ENCODE measurements around the gene TMEM168. TPM values are rescaled to one million over a fixed set of nuclear protein-coding genes. Genes with fewer than 3 reads are reported as not detected.
"Not testable (repeated sequence)": the region's sequence is repeated elsewhere in the genome, so short reads cannot be mapped to it uniquely, and the experiment has no call there.

TMEM168 gene, protein sequence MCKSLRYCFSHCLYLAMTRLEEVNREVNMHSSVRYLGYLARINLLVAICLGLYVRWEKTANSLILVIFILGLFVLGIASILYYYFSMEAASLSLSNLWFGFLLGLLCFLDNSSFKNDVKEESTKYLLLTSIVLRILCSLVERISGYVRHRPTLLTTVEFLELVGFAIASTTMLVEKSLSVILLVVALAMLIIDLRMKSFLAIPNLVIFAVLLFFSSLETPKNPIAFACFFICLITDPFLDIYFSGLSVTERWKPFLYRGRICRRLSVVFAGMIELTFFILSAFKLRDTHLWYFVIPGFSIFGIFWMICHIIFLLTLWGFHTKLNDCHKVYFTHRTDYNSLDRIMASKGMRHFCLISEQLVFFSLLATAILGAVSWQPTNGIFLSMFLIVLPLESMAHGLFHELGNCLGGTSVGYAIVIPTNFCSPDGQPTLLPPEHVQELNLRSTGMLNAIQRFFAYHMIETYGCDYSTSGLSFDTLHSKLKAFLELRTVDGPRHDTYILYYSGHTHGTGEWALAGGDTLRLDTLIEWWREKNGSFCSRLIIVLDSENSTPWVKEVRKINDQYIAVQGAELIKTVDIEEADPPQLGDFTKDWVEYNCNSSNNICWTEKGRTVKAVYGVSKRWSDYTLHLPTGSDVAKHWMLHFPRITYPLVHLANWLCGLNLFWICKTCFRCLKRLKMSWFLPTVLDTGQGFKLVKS
- total RNA-seq, result 10 to 100 TPM; 18.6 to 20.4 TPM

DNA sequence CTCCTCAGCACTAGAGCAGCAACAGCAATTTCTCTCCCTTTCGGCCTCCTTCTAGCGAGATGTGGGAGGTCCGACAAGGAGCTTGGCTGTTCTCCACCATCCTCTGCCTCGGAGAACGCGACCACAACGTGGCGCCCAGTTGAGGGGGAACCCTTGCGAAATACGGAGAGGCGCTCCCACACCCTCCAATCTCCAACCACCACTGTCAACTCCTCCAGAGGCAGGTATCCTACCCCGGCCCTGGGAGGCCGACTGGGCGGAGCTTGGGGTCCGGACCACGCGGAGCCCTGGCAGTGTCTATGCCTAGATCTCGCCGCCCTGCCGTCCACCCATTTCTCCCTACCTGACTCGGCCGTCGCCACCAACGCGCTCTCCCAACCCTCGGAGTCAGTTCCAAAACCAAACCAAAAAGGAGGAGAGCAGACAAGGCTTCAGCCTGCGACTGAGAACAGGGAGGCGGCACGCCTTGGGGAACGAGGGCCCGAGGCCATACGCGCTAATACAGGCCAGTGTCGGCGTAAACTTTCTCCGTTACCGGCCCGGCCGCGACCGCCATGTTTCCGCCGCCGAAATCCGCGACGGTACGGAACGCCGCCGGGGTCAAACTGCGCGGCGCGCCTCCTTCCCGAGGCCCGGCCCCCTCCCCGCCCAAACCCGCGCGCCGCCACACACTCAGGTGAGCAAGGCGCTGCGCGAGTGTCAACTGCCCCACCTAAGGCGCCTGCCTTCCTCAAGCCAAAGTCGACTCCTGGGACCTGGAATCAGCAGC lies at the start of gene TMEM168:
Gene TMEM168, minus strand, starts transcription at position 577 of the 769 bp plus-strand sequence. CDS start 5,568 bp downstream, outside the sequence.
- peak within 1 kb of the TSS; percentile 85 for H3K27ac Mint-ChIP-seq
- H3K36me3 Mint-ChIP-seq (ENCODE audit: low read depth), result peaks cover 10% of the 10 kb centered on the region
- intact Hi-C loops (cut with micrococcal nuclease), result loop anchor here (1.0 to 10.0 kb wide), 6 partner anchors 8 to 915 kb away; partner anchors contain the start of genes DOCK4, IFRD1 and ZNF277
- H3K27me3 Mint-ChIP-seq (ENCODE audit: low read depth), result no peaks in the 10 kb centered on the region
- H3K9me3 Mint-ChIP-seq, result no peaks in the 10 kb centered on the region
- peak within 1 kb of the TSS; percentile 93 for H3K4me3 Mint-ChIP-seq
- DNase-seq, result peak; percentile 90
- CTCF ChIA-PET, result interaction anchor here (0.7 kb wide), 1 partner anchor 76 kb away, joined by 4 read pairs; no protein-coding TSS in a partner anchor
- H3K4me1 Mint-ChIP-seq (ENCODE audit: low read depth), result peaks cover 43% of the 10 kb centered on the region

DNA sequence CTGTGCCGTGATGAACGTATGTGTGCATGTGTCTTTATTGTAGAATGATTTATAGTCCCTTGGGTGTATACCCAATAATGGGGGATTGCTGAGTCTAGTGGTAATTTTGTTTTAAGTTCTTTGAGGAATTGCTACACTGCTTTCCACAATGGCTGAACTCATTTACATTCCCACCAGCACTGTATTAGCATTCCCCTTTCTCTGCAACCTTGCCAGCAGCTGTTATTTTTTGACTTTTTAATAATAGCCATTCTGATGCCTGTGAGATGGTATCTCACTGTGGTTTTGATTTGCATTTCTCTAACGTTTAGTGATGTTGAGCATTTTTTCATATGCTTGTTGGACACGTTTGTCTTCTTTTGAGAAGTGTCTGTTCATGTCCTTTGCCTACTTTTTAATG lies 45.7 kb upstream of the TMEM168 start:
- CTCF ChIA-PET; H3K27me3 Mint-ChIP-seq (ENCODE audit: low read depth); H3K4me3 Mint-ChIP-seq; DNase-seq; H3K4me1 Mint-ChIP-seq (ENCODE audit: low read depth); H3K27ac Mint-ChIP-seq; H3K9me3 Mint-ChIP-seq; intact Hi-C loops (cut with micrococcal nuclease): not testable (repeated sequence)
- peaks cover 54% of the 10 kb centered on the region for H3K36me3 Mint-ChIP-seq (ENCODE audit: low read depth)

DNA sequence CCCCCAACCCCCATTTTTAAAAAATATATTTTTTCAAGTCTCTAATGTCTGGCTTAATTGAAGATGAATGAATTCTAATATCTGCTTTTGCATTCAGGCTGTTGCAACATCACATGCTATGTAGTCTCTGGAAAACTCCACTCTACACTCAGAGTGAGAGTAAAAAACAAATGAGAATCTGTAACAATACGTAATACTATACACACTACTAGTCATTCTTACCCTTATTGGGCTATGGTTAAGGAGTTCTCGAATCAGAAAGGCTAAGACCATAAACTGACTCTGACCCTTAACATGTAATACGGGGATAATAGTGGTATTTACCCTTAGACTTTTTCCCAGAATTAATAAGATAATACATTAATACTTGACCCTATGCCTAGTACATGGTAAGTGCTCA lies 42.9 kb upstream of the TMEM168 start:
- Mint-ChIP-seq H3K36me3 (ENCODE audit: low read depth) (peaks cover 68% of the 10 kb centered on the region), H3K9me3 (peaks cover 20% of the 10 kb centered on the region), H3K27me3 (ENCODE audit: low read depth) (no peaks in the 10 kb centered on the region), H3K4me3 (no peak overlapping the region), H3K4me1 (ENCODE audit: low read depth) (peaks cover 4% of the 10 kb centered on the region), H3K27ac (no peak overlapping the region)
- CTCF ChIA-PET, result no interaction called here
- DNase-seq, result no peak
- intact Hi-C loops (cut with micrococcal nuclease), result no loop called here

DNA sequence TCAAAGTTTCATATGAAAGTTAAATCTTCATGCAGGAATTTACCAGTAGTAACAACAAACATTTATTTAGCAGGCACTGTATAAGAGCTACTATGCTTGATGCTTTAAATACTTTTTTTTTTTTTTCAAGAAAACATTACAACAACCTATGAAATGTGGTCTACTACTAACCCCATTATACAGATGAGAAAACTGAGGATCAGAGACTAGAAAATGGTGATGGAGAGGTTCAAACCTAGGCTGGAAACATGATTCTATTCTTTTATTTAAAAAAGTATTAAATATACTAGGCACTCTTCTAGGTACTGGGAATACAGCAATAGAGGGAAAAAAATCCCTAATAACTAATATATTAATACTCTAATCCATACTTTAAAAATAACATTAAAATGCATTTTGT lies 40.6 kb upstream of the TMEM168 start:
- CTCF ChIA-PET, result no interaction called here
- no peak for DNase-seq
- Mint-ChIP-seq H3K4me1 (ENCODE audit: low read depth) (peaks cover 4% of the 10 kb centered on the region), H3K27ac (no peak overlapping the region), H3K9me3 (peaks cover 19% of the 10 kb centered on the region), H3K36me3 (ENCODE audit: low read depth) (peaks cover 57% of the 10 kb centered on the region), H3K4me3 (no peak overlapping the region), H3K27me3 (ENCODE audit: low read depth) (no peaks in the 10 kb centered on the region)
- intact Hi-C loops (cut with micrococcal nuclease), result no loop called here

DNA sequence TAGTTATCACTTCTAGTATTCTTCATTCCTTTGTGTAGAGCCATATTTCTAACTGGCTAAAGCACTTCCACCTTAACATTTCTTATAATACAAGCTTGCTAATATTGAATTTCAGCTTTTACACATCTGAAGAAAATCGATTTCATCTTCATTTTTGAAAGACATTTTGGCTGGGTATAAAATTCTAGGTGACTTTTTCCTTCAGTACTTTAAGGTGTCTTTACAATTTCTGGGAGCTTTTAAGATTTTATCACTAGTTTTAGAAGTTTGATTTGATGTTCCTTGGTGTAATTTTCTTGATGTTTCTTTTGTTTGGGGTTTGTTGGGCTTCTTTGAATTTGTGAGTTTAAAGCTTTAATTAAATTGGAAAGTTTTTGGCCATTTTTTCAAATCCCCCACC lies 38.5 kb upstream of the TMEM168 start:
- peaks cover 4% of the 10 kb centered on the region for H3K4me1 Mint-ChIP-seq (ENCODE audit: low read depth)

DNA sequence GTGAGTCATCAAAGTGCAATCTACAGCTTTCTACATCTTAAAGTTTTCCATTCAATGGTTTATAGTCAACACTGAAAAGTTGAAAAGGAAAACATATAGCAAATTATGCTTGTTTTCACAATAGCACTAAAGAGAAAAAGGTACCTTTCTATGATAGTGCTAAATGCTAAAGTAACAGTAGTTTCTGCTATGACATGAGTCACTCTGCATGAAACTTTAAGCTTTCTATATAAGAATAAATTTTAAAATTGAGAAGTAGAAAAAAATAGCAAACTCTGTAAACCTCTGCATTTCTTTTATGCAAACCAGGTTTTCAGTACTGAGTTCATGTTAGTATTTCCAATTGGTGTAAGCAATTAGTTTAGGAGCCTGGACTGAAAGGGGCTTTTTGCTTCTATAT lies 31.2 kb upstream of the TMEM168 start:
- intact Hi-C loops (cut with micrococcal nuclease), result no loop called here
- Mint-ChIP-seq H3K4me3 (no peak overlapping the region), H3K36me3 (ENCODE audit: low read depth) (peaks cover 29% of the 10 kb centered on the region), H3K27me3 (ENCODE audit: low read depth) (no peaks in the 10 kb centered on the region), H3K4me1 (ENCODE audit: low read depth) (no peaks in the 10 kb centered on the region), H3K9me3 (peaks cover 7% of the 10 kb centered on the region), H3K27ac (no peak overlapping the region)
- CTCF ChIA-PET, result no interaction called here
- DNase-seq, result no peak

More for the DNA sequence above, 38.5 kb upstream of the TMEM168 start:
- no peak for DNase-seq
- peaks cover 16% of the 10 kb centered on the region for H3K9me3 Mint-ChIP-seq
- intact Hi-C loops (cut with micrococcal nuclease), result no loop called here
- peaks cover 56% of the 10 kb centered on the region for H3K36me3 Mint-ChIP-seq (ENCODE audit: low read depth)
- H3K27ac Mint-ChIP-seq, result no peak overlapping the region
- no peaks in the 10 kb centered on the region for H3K27me3 Mint-ChIP-seq (ENCODE audit: low read depth)
- CTCF ChIA-PET, result no interaction called here
- no peak overlapping the region for H3K4me3 Mint-ChIP-seq

DNA sequence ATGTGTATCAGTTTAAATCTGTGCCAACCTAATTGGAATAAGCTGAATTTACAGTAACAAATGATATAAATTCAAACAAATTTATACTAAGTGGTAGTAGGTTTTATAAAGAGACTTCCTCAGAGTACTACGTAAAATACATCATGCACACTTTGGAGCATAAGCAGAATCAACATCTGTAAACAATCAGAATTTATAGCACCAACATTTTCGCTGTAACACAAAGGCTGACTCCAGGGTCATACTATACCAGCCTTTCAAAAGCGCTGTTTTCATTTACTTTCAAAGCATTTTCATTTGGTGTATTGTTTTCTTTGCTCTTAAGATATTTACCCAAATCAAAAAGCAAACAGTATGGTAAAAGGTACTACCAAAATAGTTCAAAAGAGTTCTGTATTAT lies 29.3 kb upstream of the TMEM168 start:
- Mint-ChIP-seq H3K9me3 (peaks cover 19% of the 10 kb centered on the region), H3K27me3 (ENCODE audit: low read depth) (no peaks in the 10 kb centered on the region), H3K4me1 (ENCODE audit: low read depth) (no peaks in the 10 kb centered on the region), H3K36me3 (ENCODE audit: low read depth) (peaks cover 23% of the 10 kb centered on the region), H3K27ac (no peak overlapping the region), H3K4me3 (no peak overlapping the region)
- intact Hi-C loops (cut with micrococcal nuclease), result no loop called here
- no peak for DNase-seq
- CTCF ChIA-PET, result no interaction called here

DNA sequence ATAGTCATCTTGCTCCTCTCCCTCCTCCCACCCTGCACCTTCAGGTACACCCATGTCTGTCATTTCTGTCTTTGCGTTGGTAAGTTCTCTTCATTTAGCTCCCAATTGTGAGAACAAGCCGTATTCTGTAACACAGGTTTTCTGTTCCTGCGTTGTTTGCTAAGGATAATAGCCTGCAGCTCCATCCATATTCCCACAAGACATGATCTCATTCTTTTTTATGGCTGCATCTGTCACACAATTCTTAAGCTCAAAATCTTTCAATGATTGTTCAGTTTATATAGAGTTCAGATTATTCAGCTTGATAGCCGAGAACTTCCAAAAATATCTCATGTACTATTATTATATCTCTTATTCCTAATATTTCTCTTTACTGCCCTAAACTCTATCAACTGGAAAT lies 16.0 kb upstream of the TMEM168 start:
- no peak overlapping the region for H3K27ac Mint-ChIP-seq
- no peaks in the 10 kb centered on the region for H3K4me1 Mint-ChIP-seq (ENCODE audit: low read depth)
- H3K36me3 Mint-ChIP-seq (ENCODE audit: low read depth), result no peaks in the 10 kb centered on the region
- CTCF ChIA-PET, result no interaction called here
- no peak overlapping the region for H3K4me3 Mint-ChIP-seq
- H3K9me3 Mint-ChIP-seq, result no peaks in the 10 kb centered on the region
- intact Hi-C loops (cut with micrococcal nuclease), result no loop called here
- no peak for DNase-seq
- H3K27me3 Mint-ChIP-seq (ENCODE audit: low read depth), result peaks cover 5% of the 10 kb centered on the region

DNA sequence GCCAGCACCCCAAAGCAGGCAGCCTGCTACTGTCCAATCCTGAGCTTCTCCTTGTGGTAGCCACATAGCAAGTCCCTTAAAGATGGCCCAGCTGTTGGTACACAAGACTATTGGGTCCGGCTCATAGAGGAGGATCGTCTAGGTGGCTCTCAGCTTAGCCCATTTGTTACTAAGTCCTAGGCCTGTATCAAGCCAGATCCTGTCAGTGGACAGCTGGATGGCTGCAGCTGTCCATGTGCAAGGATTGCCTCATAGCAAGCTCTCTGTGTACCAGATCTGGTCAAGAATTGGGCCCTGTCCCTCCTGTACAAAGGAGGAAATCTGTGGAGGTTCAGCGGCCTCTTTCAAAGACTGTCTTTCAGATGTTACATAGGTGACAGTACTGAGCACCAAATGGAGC lies 12.2 kb upstream of the TMEM168 start:
- no peak overlapping the region for H3K4me3 Mint-ChIP-seq
- CTCF ChIA-PET, result no interaction called here
- peaks cover 2% of the 10 kb centered on the region for H3K27me3 Mint-ChIP-seq (ENCODE audit: low read depth)
- intact Hi-C loops (cut with micrococcal nuclease), result no loop called here
- no peak for DNase-seq
- no peak overlapping the region for H3K27ac Mint-ChIP-seq
- H3K36me3 Mint-ChIP-seq (ENCODE audit: low read depth), result no peaks in the 10 kb centered on the region
- H3K4me1 Mint-ChIP-seq (ENCODE audit: low read depth), result no peaks in the 10 kb centered on the region
- no peaks in the 10 kb centered on the region for H3K9me3 Mint-ChIP-seq

DNA sequence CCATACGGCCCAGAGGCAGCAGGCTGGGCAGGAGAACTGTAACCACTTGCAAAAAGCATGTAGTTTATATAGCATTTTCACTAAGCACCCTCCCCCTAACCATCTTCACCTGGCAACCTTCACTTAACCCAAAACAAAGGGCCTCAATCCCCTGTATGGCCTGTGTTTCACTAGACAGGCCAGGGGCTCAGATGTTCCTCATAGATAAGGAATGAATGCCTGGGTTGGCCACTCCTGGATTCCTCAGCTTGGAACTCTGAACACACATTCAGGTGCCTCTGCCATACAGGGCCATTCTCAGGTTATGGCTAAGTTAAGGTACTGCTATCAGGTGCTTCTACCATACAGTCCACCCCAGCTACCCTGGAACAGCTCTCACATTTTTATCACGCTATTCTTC lies 10.3 kb upstream of the TMEM168 start:
- CTCF ChIA-PET, result no interaction called here

DNA sequence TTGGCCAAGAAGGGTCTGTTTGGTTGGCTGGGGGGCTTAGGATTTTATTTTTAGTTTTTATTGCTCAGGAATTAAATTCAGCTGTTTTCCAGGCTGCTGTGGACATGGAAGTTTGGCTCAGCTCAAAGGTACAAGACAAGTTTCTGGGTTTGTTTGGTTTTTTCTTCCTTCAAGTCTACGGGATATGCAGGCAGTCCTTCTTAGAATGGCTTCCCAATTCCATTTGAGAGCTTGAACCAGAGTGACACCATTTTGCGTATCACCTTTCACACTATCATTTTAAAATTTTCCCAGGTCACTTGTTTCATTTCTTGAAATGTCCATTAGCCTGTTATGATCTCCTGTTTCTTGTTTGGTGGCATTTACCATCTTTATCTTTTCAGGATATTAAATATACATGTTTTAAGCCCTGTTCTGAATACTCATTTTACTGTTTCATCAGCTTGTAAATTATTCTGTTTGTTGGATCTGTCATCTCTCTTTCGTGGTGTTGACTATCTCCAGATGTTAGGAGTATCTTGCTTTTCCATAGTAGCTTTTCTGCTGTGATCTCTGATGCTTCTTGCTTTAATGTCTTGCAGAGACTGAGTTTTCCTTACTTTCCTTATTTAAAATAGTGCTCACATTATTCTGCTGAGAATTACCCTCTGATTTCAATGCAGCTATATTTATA lies 9.4 kb upstream of the TMEM168 start:
- H3K9me3 Mint-ChIP-seq, result no peaks in the 10 kb centered on the region
- H3K36me3 Mint-ChIP-seq (ENCODE audit: low read depth), result no peaks in the 10 kb centered on the region
- H3K4me1 Mint-ChIP-seq (ENCODE audit: low read depth), result peaks cover 6% of the 10 kb centered on the region
- intact Hi-C loops (cut with micrococcal nuclease), result loop anchor here (10.0 kb wide), 1 partner anchor 905 kb away; no protein-coding TSS in a partner anchor
- no peak for DNase-seq
- no peaks in the 10 kb centered on the region for H3K27me3 Mint-ChIP-seq (ENCODE audit: low read depth)
- CTCF ChIA-PET, result interaction anchor here (0.9 kb wide), 1 partner anchor 10 kb away, joined by 3 read pairs; no protein-coding TSS in a partner anchor
- no peak overlapping the region for H3K4me3 Mint-ChIP-seq
- no peak overlapping the region for H3K27ac Mint-ChIP-seq

More for the DNA sequence above, 10.3 kb upstream of the TMEM168 start:
- no peak overlapping the region for H3K27ac Mint-ChIP-seq
- no peak for DNase-seq
- no peaks in the 10 kb centered on the region for H3K27me3 Mint-ChIP-seq (ENCODE audit: low read depth)
- H3K9me3 Mint-ChIP-seq, result no peaks in the 10 kb centered on the region
- no peak overlapping the region for H3K4me3 Mint-ChIP-seq
- intact Hi-C loops (cut with micrococcal nuclease), result no loop called here
- H3K4me1 Mint-ChIP-seq (ENCODE audit: low read depth), result no peaks in the 10 kb centered on the region
- no peaks in the 10 kb centered on the region for H3K36me3 Mint-ChIP-seq (ENCODE audit: low read depth)
